DND-41 (cell line): Measurements from ENCODE around the gene MBD4.

Experiments
- EZH2 ChIP-seq: IDR thresholded peaks from 3 replicates; pipeline ENCODE4 v1.6.1; 2012; ENCODE audit warnings: borderline replicate concordance, low read depth, mild to moderate bottlenecking, moderate library complexity, low read length, inconsistent platforms; ENCODE audit not compliant: severe bottlenecking
- TF ChIP-seq, protein P1 (sequence below): IDR thresholded peaks from 2 replicates; pipeline ENCODE4 v1.5.1; 2012; ENCODE audit warnings: borderline replicate concordance, low read length, moderate library complexity, mild to moderate bottlenecking; ENCODE audit not compliant: poor library complexity, severe bottlenecking; ENCODE audit errors: extremely low read depth

DNA sequence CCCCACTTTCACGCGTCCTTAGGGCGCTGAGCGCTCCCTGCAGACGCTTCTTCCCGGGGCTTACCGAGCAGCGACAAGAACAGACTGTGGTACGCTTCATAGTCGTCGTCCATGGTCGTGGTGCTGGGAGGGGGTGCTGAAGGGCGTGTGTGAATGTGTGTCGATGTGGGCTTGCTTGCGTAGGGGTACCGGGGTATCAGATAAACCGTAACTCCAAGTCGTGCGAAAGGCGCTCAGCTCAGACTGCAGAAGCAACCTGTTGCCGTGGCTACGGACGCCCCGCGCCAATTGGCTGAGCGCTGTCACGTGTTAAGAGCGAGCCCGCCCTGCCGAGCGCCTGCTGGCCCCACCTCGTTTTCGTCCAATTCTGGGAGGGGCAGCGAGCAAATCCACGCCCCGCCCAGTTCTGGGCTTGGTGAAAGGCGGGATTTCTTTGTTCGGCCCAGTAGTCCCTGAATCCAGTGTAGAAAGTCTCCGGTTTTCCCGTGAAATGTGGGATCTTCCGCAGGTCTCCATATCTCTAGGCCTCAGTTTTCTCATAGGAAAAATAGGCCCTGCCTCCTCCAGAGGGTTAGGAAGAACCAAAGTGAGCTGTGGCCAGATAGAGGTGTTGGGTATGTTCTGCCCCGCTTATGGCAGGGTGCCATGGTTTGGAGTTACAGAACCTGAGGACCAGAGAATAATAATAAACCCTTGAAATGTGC lies 11.2 kb downstream of the MBD4 start, which contains the start of gene EFCAB12:
- TF ChIP-seq, protein P1, sequence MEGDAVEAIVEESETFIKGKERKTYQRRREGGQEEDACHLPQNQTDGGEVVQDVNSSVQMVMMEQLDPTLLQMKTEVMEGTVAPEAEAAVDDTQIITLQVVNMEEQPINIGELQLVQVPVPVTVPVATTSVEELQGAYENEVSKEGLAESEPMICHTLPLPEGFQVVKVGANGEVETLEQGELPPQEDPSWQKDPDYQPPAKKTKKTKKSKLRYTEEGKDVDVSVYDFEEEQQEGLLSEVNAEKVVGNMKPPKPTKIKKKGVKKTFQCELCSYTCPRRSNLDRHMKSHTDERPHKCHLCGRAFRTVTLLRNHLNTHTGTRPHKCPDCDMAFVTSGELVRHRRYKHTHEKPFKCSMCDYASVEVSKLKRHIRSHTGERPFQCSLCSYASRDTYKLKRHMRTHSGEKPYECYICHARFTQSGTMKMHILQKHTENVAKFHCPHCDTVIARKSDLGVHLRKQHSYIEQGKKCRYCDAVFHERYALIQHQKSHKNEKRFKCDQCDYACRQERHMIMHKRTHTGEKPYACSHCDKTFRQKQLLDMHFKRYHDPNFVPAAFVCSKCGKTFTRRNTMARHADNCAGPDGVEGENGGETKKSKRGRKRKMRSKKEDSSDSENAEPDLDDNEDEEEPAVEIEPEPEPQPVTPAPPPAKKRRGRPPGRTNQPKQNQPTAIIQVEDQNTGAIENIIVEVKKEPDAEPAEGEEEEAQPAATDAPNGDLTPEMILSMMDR: no peak
- TF ChIP-seq EZH2: no peak
